ENCODE results near the gene HDHD2. TPM values are rescaled to one million over a fixed set of nuclear protein-coding genes. Genes with fewer than 3 reads are reported as not detected.
A peak's percentile ranks its signal among the peaks of the same experiment; 100 is the strongest.

Gene HDHD2
- polyA plus RNA-seq, 3 donors = 10.6 to 38.1 (median 30.6) TPM

- Histone ChIP-seq H3K4me1 (ENCODE audit: control insufficient read depth in 1 of 2, insufficient read depth in 2 of 2, low read length in 2 of 2) (peaks cover 14 to 17% of the 10 kb centered on the region in 2 donors), H3K27me3 (ENCODE audit: control insufficient read depth in 2 of 2, insufficient read depth in 2 of 2, low read length in 2 of 2) (no peaks in the 10 kb centered on the region), H3K9ac (ENCODE audit: insufficient read depth, low read length, poor library complexity, severe bottlenecking) (peak overlapping the region; percentile 76), H3K27ac (ENCODE audit: low read depth in 1 of 2, low read length in 2 of 2) (peak overlapping the region; percentile 65 to 76), H3K4me2 (replicated peaks; ENCODE audit: extremely low read depth, low read length, poor library complexity, severe bottlenecking) (peak overlapping the region; percentile 78), H3K36me3 (replicated peaks in 1 of 2; ENCODE audit: control insufficient read depth in 1 of 2, insufficient read depth in 2 of 2, low read length in 2 of 2) (peaks cover 1 to 10% of the 10 kb centered on the region in 2 donors), H2AFZ (ENCODE audit: insufficient read depth, low read depth, low read length, poor library complexity, severe bottlenecking) (peak overlapping the region; percentile 86), H3K4me3 (replicated peaks in 1 of 3; ENCODE audit: low read depth in 2 of 3, low read length in 3 of 3) (peak overlapping the region; percentile 80 to 96 (median 88)), H3K9me3 (replicated peaks in 1 of 2; ENCODE audit: control insufficient read depth in 1 of 2, insufficient read depth in 1 of 2, low read length in 2 of 2) (no peaks in the 10 kb centered on the region), H3K79me2 (ENCODE audit: insufficient read depth, low read length) (peaks cover 46% of the 10 kb centered on the region), H4K20me1 (ENCODE audit: insufficient read depth, low read length) (peaks cover 36% of the 10 kb centered on the region)
- H3K4me3 Mint-ChIP-seq = peak overlapping the region; percentile 97 to 100
- H3K27ac Mint-ChIP-seq = peak overlapping the region; percentile 87 to 97 (median 93)
- H3K36me3 Mint-ChIP-seq = peaks cover 15 to 17% of the 10 kb centered on the region in 2 donors
- intact Hi-C loops (cut with micrococcal nuclease) = no loop called here
- H3K9me3 Mint-ChIP-seq = no peaks in the 10 kb centered on the region
- 57% methylated on average over 7 of the region's 12 CpGs for WGBS (ENCODE audit: insufficient coverage)
- H3K27me3 Mint-ChIP-seq (ENCODE audit: low read depth in 3 of 3) = no peaks in the 10 kb centered on the region
- H3K4me1 Mint-ChIP-seq = peaks cover 31% of the 10 kb centered on the region
- DNase-seq = no peak
- TF ChIP-seq, protein P1, sequence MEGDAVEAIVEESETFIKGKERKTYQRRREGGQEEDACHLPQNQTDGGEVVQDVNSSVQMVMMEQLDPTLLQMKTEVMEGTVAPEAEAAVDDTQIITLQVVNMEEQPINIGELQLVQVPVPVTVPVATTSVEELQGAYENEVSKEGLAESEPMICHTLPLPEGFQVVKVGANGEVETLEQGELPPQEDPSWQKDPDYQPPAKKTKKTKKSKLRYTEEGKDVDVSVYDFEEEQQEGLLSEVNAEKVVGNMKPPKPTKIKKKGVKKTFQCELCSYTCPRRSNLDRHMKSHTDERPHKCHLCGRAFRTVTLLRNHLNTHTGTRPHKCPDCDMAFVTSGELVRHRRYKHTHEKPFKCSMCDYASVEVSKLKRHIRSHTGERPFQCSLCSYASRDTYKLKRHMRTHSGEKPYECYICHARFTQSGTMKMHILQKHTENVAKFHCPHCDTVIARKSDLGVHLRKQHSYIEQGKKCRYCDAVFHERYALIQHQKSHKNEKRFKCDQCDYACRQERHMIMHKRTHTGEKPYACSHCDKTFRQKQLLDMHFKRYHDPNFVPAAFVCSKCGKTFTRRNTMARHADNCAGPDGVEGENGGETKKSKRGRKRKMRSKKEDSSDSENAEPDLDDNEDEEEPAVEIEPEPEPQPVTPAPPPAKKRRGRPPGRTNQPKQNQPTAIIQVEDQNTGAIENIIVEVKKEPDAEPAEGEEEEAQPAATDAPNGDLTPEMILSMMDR (IDR thresholded peaks at IDR 0.05) = no peak
These were observed 757 bp downstream of the HDHD2 start for GRCh38 chr18:47149457-47150028.

DNA sequence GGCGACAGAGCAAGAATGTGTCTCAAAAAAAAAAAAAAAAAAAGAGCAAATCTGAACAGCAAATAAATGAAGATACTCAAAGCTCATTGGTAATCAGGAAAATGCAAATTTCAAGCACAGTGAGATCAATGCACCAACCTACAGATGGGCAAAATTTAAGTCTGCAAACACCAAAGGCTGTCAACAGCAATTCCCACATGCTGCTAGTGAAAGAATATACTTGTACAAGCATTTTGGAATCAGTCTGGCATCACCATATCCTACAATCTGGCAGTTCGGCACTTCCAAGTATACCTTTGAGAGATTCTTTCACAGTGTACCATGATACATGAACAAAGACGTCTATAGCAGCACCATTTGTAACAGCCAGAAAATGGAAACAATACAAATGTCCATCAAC is 4.1 kb downstream of the HDHD2 start:
- no peak overlapping the region for H3K4me3 ChIP-seq (replicated peaks in 1 of 3; ENCODE audit: low read depth in 2 of 3, low read length in 3 of 3)
- H3K9ac ChIP-seq (ENCODE audit: insufficient read depth, low read length, poor library complexity, severe bottlenecking) = no peak overlapping the region
- intact Hi-C loops (cut with micrococcal nuclease) = no loop called here
- H3K4me1 Mint-ChIP-seq = peaks cover 29% of the 10 kb centered on the region
- DNase-seq = no peak
- H3K79me2 ChIP-seq (ENCODE audit: insufficient read depth, low read length) = peaks cover 68% of the 10 kb centered on the region
- no peak overlapping the region for H3K4me3 Mint-ChIP-seq
- no peak overlapping the region for H3K4me2 ChIP-seq (replicated peaks; ENCODE audit: extremely low read depth, low read length, poor library complexity, severe bottlenecking)
- peaks cover 54% of the 10 kb centered on the region for H4K20me1 ChIP-seq (ENCODE audit: insufficient read depth, low read length)
- TF ChIP-seq, protein P1 (IDR thresholded peaks at IDR 0.05) = no peak
- H3K9me3 Mint-ChIP-seq = no peaks in the 10 kb centered on the region
- H3K36me3 Mint-ChIP-seq = peaks cover 10 to 12% of the 10 kb centered on the region in 2 donors
- no peaks in the 10 kb centered on the region for H3K9me3 ChIP-seq (replicated peaks in 1 of 2; ENCODE audit: control insufficient read depth in 1 of 2, insufficient read depth in 1 of 2, low read length in 2 of 2)
- H2AFZ ChIP-seq (ENCODE audit: insufficient read depth, low read depth, low read length, poor library complexity, severe bottlenecking) = no peak overlapping the region
- WGBS (ENCODE audit: insufficient coverage) = no CpG with 5 or more reads among the region's 3 CpGs
- H3K27ac ChIP-seq (ENCODE audit: low read depth in 1 of 2, low read length in 2 of 2) = no peak overlapping the region
- H3K4me1 ChIP-seq (ENCODE audit: control insufficient read depth in 1 of 2, insufficient read depth in 2 of 2, low read length in 2 of 2) = peaks cover 13 to 15% of the 10 kb centered on the region in 2 donors
- H3K27me3 Mint-ChIP-seq (ENCODE audit: low read depth in 3 of 3) = no peaks in the 10 kb centered on the region
- H3K27ac Mint-ChIP-seq = no peak overlapping the region
- no peaks in the 10 kb centered on the region for H3K36me3 ChIP-seq (replicated peaks in 1 of 2; ENCODE audit: control insufficient read depth in 1 of 2, insufficient read depth in 2 of 2, low read length in 2 of 2)
- no peaks in the 10 kb centered on the region for H3K27me3 ChIP-seq (ENCODE audit: control insufficient read depth in 2 of 2, insufficient read depth in 2 of 2, low read length in 2 of 2)
